HG03139 (cell line): ENCODE data around the gene ODR4.
"Not testable (repeated sequence)": the region's sequence is repeated elsewhere in the genome, so short reads cannot be mapped to it uniquely, and the experiment has no call there.

Source experiments
- ATAC-seq: cut with Tn5 transposase; IDR thresholded peaks from one replicate; pipeline ENCODE4 v1.9.1; 2021; ENCODE audit not compliant: unreplicated experiment

The ODR4 gene

GRCh38 chr1:186375152-186375928 is at the start of gene ODR4, which contains the start of gene TPR:
ODR4 (plus strand) TSS chr1:186375838; CDS start chr1:186379786, 3,948 bp downstream.
TPR (minus strand) TSS chr1:186375253; CDS start chr1:186375028, 225 bp downstream.
- peak; percentile 89 for ATAC-seq

GRCh38 chr1:186326009-186326408 is 49.6 kb upstream of the ODR4 start:
- no peak for ATAC-seq

GRCh38 chr1:186327331-186327730 is 48.3 kb upstream of the ODR4 start:
- no peak for ATAC-seq

- no peak for ATAC-seq
These were observed 44.9 kb upstream of the ODR4 start for GRCh38 chr1:186330758-186331157.

- no peak for ATAC-seq
These were observed 38.1 kb upstream of the ODR4 start for GRCh38 chr1:186337554-186337953.

GRCh38 chr1:186340772-186341171 is 34.9 kb upstream of the ODR4 start:
- no peak for ATAC-seq

- not testable (repeated sequence) for ATAC-seq
These were observed 27.6 kb upstream of the ODR4 start for GRCh38 chr1:186347837-186348691.

GRCh38 chr1:186374303-186375151 is 1.1 kb upstream of the ODR4 start:
- ATAC-seq: peak; percentile 27

- ATAC-seq: peak; percentile 2
These were observed 286 bp downstream of the ODR4 start for GRCh38 chr1:186375929-186376319.

- ATAC-seq: no peak
These were observed 11.2 kb downstream of the ODR4 start for GRCh38 chr1:186386725-186387383.

- ATAC-seq: no peak
These were observed 15.3 kb downstream of the ODR4 start for GRCh38 chr1:186390925-186391324.

GRCh38 chr1:186391841-186392240 is 16.2 kb downstream of the ODR4 start:
- no peak for ATAC-seq

- ATAC-seq: not testable (repeated sequence)
These were observed 17.1 kb downstream of the ODR4 start for GRCh38 chr1:186392711-186393110.

GRCh38 chr1:186401446-186401845 is 25.8 kb downstream of the ODR4 start:
- ATAC-seq: not testable (repeated sequence)

- ATAC-seq: no peak
These were observed 28.0 kb downstream of the ODR4 start for GRCh38 chr1:186403632-186404031.

GRCh38 chr1:186404454-186405051 is 28.9 kb downstream of the ODR4 start:
- ATAC-seq: peak; percentile 47

- ATAC-seq: no peak
These were observed 33.5 kb downstream of the ODR4 start for GRCh38 chr1:186409091-186409490.

GRCh38 chr1:186413319-186413718 is 37.7 kb downstream of the ODR4 start:
- ATAC-seq: no peak

- no peak for ATAC-seq
These were observed 42.9 kb downstream of the ODR4 start for GRCh38 chr1:186418503-186418902.

- no peak for ATAC-seq
These were observed 44.7 kb downstream of the ODR4 start for GRCh38 chr1:186420311-186420710.
